HG02970 (cell line): Measurements from ENCODE around the gene SHROOM1.
"Not testable (repeated sequence)": the region's sequence is repeated elsewhere in the genome, so short reads cannot be mapped to it uniquely, and the experiment has no call there.

ENCODE experiments used
- ATAC-seq: cut with Tn5 transposase; IDR thresholded peaks from one replicate; pipeline ENCODE4 v1.9.1; 2021; ENCODE audit warnings: mild to moderate bottlenecking, moderate library complexity, moderate number of reproducible peaks; ENCODE audit not compliant: unreplicated experiment, low FRiP score

SHROOM1 gene, protein sequence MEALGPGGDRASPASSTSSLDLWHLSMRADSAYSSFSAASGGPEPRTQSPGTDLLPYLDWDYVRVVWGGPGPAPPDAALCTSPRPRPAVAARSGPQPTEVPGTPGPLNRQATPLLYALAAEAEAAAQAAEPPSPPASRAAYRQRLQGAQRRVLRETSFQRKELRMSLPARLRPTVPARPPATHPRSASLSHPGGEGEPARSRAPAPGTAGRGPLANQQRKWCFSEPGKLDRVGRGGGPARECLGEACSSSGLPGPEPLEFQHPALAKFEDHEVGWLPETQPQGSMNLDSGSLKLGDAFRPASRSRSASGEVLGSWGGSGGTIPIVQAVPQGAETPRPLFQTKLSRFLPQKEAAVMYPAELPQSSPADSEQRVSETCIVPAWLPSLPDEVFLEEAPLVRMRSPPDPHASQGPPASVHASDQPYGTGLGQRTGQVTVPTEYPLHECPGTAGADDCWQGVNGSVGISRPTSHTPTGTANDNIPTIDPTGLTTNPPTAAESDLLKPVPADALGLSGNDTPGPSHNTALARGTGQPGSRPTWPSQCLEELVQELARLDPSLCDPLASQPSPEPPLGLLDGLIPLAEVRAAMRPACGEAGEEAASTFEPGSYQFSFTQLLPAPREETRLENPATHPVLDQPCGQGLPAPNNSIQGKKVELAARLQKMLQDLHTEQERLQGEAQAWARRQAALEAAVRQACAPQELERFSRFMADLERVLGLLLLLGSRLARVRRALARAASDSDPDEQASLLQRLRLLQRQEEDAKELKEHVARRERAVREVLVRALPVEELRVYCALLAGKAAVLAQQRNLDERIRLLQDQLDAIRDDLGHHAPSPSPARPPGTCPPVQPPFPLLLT

GRCh38 chr5:132830436-132831094 lies at the start of gene SHROOM1:
SHROOM1 (minus strand) TSS chr5:132830647; CDS start chr5:132826140, 4,507 bp downstream.
- ATAC-seq = peak; percentile 48

GRCh38 chr5:132877938-132878337 lies 47.5 kb upstream of the SHROOM1 start:
- no peak for ATAC-seq

DNA sequence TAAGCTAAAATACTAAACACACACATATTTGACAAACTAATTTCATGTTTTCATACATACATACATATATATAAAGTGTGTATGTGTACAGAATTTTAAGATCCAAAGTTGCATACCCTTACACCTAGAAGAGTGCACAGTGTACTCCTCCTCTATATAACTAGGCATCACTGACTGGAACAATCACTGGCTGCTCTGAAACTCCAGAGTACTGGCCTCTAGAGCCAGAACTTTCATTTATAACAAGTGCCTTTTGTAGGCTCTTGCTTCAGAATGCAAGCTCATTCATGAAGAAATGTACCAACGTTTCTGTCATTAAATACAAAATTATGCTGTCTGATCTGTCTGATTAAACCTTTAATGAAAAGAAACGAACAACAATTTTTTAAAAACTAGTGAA lies 47.0 kb upstream of the SHROOM1 start:
- no peak for ATAC-seq

DNA sequence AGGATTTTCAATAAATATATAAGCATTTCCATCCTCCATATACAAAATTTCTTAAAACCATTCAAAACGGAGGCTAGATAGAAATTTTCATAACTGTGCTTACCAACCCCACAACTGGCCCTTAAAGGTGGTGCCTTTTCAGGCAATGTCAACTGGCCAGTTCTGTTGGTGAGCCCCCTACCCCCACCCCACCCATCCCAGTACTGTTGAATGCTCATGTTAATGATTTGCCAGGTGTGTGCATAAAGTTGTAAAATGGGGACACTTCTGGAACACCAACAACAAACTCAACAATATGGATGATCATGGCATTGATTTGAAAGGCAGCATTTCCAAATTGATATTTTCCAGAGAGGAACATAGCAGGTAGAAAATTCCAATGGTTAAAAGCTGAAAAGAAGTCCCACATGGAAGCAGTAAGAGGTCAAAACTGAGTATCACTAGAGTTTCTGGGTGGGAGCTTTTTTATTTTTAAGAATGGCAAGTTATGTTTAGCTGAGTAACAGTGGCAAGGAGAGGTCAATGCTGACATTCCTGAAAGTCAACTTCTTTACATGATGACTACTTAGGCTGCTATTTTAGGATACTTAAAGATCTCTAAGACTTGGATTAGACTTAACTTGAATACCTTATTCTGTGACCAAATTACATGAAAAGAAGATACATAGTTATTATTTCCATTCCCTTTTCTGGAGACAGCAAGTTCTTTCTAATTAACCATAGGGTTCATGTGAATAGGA lies 45.7 kb upstream of the SHROOM1 start:
- no peak for ATAC-seq

DNA sequence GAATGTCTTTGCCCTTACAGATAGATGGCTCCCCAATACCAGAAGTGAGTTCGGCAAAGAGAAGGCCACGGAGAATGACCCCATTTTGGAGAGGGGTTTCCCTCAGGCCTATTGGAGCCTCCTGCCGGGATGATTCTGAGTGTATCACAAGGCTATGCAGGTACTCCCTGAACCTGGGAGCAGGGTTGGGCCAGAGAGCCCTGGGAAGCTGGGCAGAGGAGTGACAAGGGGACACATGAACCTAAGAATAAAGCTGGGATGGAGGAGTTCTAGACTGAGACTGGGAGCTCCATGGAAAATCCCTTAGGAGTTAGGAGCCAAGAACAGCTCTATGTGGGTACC lies 43.5 kb upstream of the SHROOM1 start:
- ATAC-seq = no peak

DNA sequence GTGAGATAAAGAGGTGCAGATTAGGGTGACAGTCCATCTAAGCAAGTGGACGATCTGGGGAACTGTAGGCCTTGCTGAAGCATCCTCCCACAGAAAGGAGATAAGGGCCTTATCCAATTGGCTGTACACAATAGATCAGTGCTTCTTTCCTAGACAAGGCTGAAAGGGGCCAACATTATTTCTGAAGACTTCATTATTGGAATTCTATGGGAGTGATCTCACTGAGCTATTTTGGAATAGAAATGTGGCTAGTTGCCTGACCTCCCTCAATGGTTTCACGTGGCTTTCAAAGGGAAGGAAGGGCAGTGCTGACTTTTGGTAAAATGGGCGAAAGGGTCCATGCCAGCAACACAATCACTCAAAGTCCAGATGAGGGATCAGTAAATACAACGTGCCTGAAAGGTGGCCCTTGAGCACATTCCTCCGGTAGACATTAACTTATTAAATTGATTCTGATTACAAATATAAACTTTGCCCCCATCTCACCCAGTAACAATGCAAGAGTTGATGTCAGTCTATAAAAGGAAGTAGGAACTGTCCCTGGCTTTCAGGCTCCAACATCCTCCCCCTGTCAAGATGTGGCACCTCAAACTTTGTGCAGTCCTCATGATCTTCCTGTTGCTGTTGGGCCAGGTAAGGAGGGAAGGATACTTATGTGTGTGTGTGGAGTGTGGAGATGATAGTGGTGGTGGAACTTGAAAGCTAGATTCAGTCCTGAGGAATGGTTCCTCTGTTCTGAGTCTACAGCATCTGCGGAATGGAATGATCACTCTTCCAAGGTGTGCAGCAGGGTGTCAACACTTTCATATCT lies 42.9 kb upstream of the SHROOM1 start, which contains the start of gene LEAP2:
LEAP2 (plus strand) TSS at position 550 of the 811 bp plus-strand sequence; CDS start at position 577, 27 bp downstream.
- ATAC-seq = no peak

GRCh38 chr5:132872788-132873118 lies 42.3 kb upstream of the SHROOM1 start:
- ATAC-seq = no peak

- ATAC-seq = no peak
Measured at GRCh38 chr5:132871459-132872284, 41.2 kb upstream of the SHROOM1 start.

GRCh38 chr5:132870801-132871200 lies 40.4 kb upstream of the SHROOM1 start:
- no peak for ATAC-seq

DNA sequence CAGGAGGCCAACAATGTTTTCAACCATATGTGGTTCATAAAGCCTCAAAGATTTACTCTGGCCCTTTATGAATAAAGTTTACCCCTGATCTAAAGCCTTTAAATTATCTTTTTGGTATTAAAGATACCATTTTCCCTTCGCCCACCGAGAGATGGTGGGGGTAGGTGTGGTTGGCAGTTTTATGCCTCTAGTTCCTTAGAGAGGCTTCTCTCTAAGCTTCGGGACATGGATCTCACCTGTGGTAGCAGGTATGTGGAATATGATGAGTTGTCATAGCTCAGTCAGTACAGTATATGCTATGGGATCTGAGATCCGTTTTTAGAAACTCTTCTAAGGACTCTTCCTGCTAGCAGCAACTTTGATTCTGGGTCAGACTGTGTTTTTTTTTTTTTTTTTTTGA lies 38.3 kb upstream of the SHROOM1 start:
- no peak for ATAC-seq

GRCh38 chr5:132867046-132867451 lies 36.6 kb upstream of the SHROOM1 start:
- no peak for ATAC-seq

DNA sequence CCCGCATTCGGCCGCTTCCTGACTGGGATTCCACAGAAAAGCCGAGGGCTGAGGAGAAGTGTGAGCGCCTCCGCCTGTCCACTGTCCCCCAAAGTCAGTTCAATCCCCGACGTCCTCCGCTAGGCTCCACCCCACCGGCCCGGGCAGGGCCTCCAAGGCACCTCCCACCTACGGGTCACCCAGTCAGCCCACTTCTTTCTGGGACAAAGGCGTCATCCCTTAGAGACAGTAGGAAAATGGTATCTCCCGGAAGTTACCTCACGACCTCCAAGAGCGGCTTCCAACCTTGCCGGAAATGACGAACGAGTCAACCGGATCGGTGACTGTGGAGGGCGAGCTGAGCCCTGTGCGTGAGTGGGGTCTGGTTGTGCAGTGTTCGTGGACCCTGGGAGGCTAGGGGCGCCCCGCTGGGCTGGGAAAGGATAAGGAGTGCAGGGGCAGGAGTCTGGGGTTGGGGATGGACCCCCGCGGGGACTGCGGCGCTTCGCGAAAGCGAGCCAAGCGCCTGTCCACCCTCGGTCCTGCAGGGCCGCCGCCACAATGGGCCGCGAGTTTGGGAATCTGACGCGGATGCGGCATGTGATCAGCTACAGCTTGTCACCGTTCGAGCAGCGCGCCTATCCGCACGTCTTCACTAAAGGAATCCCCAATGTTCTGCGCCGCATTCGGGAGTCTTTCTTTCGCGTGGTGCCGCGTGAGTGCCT lies 36.0 kb upstream of the SHROOM1 start, which contains the start of the genes GDF9 and UQCRQ:
GDF9 (minus strand) TSS at position 128 of the 704 bp plus-strand sequence. CDS start 1,936 bp downstream, outside the sequence.
UQCRQ (plus strand) TSS at position 301 of the 704 bp plus-strand sequence; CDS start at position 541, 240 bp downstream.
- ATAC-seq = peak; percentile 88

GRCh38 chr5:132865668-132866341 lies 35.4 kb upstream of the SHROOM1 start:
- ATAC-seq = no peak

DNA sequence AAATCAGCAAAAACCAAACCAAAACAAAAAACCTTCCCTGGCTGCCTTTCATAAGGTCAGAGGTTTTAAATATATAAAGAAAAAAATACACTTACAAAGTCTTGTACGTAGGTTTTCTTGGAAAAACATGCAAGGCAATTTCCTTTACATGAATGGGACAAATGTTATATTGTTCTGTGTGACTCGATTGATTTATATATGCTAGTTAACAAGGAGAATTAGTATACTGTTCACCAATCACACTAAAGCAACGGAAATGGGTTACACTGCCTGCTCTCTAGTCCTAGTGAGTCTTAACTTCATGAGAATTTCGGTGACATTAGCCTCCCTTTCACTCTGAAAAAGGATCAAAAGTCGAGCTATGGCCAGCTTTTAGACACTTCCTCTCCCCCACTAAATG lies 30.3 kb upstream of the SHROOM1 start:
- ATAC-seq = no peak

DNA sequence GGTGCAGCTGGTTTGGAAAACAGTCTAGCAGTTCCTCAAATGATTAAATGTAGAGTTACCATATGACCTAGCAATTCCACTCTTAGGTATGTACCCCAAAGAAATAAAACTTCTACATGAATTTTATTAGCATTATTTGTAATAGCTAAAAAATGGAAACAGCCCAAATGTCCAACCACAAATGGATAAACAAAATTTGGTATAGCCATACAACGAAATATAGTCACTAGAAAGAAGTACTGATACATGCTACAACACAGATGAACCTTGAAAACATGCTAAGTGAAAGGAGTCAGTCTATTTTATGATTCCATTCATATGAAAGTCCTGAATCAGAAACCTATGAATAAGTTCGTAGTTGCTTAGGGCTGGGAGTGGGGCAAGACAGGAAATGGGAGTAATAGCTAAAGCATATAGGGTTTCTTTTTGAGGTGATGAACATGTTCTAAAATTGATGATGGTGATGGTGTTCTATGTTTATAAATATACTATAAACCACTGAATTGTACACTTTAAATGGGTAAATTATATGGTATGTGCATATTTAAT lies 29.5 kb upstream of the SHROOM1 start:
- ATAC-seq = no peak

DNA sequence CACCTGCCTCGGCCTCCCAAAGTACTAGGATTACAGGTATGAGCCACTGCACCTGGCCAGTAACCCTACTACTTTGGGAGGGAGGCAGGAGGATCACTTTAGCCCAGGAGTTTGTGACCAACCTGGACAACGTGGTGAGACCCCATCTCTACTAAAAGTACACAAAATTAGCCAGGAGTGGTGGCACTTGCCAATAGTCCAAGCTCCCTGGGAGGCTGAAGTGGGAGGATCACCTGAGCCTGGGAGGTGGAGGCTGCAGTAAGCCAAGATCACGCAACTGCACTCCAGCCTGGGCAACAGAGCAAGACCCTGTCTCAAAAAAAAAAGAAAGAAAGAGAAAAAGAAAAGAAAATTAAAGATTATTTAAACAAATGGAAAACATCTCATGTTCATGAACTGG lies 25.6 kb upstream of the SHROOM1 start:
- ATAC-seq = no peak

DNA sequence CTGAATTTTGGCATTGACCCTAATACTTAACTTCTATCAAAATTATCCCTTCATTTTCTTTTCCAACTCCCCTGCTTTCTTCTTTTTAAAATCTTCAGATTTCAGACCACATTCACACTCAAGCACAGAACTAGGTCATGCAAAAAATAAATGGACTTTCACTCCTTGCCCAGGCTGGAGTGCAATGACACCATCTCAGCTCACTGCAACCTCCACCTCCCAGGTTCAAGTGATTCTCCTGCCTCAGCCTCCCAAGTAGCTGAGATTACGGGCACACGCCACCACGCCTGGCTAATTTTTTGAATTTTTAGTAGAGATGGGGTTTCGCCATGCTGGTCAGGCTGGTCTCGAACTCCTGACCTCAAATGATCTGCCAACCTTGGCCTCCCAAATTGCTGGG lies 24.5 kb upstream of the SHROOM1 start:
- ATAC-seq = not testable (repeated sequence)
